Pulmonary artery endothelial cell (primary cell): Measurements from ENCODE around the gene IL18BP. TPM values are rescaled to one million over a fixed set of nuclear protein-coding genes. Genes with fewer than 3 reads are reported as not detected.

ENCODE experiments used
- DNase-seq: peaks from one replicate; pipeline ENCODE4 v3.0.0-alpha.2; 2011; ENCODE audit warnings: low read depth, low spot score
- total RNA-seq: library from RNA; depleted of rRNA; stranded (reverse); fragments of >200 nt; gene quantifications from 2 replicates; pipeline ENCODE4 v1.2.3, GENCODE V29; 2014

The IL18BP gene
- total RNA-seq, 1 donor from 2014 or later: 6.1 TPM

DNA sequence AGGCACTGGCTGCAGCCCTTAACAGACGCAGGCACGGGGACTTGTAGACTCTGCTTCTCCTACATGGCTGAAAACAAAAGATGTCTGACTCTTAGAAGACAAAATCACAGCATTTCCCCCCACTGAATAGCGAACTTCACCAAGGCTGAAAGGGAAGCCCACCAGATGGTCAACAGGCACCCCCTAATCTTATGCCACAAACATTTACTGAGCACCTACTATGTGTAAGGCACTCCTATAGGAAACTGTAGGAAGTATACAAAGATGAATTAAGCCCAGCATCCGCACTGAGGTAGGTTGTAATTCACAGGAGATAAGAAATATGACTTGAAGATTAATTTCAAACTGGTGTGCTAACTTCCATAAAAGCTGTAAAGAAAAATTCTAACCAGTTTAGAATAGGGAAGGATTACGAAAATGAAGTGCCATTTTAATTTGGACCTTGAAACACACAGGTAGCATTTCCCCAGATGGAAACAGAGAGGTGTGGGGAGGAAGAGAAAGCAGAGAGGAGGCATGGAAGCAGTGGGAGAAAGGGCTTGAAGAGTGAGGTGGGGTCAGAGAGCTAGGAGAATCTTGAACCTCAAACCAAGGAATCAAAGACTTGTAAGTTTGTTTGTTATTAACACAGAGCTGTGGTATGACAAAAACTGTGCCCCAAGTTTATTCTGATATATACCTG, 43.5 kb downstream of the IL18BP start:
- DNase-seq: no peak

DNA sequence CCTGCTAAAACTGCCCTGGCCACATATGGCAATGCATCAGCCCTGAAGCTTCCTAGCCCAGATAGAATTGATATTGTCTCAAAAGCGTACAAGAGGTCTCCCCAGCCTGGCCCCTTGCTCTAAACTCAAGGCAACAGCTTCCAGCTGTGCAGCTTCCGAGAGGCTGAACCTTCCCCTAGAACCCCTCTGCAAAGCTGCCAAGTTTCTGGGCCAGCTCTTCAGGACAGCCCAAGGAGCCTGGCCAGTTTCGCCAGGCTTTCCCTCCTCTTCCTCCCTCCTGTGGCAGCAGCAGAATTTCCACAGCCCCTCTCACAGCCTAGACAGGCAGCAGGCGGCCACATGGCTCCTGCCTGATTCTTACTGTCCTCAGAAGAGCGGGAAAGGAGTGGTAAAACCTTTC, 47.1 kb downstream of the IL18BP start:
- no peak for DNase-seq

DNA sequence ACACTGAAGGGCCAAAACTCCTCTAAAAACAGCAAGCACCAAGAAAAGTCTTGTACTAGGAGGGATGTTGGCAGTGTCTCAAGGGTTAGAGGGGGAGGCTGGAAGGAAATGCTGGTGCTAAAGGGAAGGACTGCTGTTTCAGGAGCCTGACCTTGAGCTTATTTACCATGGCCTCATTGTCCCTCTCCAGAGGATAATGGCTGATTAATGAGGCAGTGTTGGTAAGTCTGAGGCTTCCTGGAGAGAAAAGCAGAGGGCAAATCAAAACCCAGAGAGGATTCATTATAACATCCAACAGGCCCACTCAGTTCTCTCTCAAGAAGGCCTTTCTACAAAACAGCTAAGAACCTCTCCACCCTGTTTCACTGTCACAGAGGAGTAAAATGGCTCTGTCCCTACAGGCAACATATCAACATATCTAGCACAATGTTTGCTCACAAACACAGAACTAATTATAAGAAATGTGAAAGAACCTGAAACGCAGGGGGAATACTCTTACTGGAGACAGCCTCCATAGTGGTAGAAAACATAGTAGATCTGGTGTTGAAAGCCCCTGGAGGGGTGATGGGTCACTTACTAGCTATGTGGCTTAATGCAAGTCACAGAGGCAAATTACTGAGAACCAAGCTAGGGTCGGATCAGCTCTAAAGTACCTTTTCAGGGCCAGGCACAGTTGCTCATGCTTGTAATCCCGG, 50.2 kb downstream of the IL18BP start:
- peak; percentile 55 for DNase-seq

Other genes with a start within 250 kb of the IL18BP start
- not detected in 2 replicates for gene DEFB108B, start 165.7 kb upstream of the IL18BP start, total RNA-seq
- gene DEFB131B, start 120.5 kb upstream of the IL18BP start, total RNA-seq: not detected in 2 replicates
- gene XNDC1N, start 70.3 kb upstream of the IL18BP start, total RNA-seq: 8.3 and 9.2 TPM in 2 replicates
- gene RNF121, start 69.9 kb upstream of the IL18BP start, total RNA-seq: 86.8 and 101 TPM in 2 replicates
- 130 and 140 TPM in 2 replicates for gene NUMA1, start 81.6 kb downstream of the IL18BP start, total RNA-seq
- 2.6 and 3.5 TPM in 2 replicates for gene LRRC51, start 81.9 kb downstream of the IL18BP start, total RNA-seq
- 110 and 113 TPM in 2 replicates for gene LAMTOR1, start 104.4 kb downstream of the IL18BP start, total RNA-seq
- not detected in 2 replicates for gene TOMT, start 107.0 kb downstream of the IL18BP start, total RNA-seq
- 26.3 and 26.8 TPM in 2 replicates for gene ANAPC15, start 113.8 kb downstream of the IL18BP start, total RNA-seq
- not detected in 2 replicates for gene FOLR3, start 136.8 kb downstream of the IL18BP start, total RNA-seq
- gene FOLR1, start 193.2 kb downstream of the IL18BP start, total RNA-seq: not detected in 2 replicates
- not detected in 2 replicates for gene FOLR2, start 217.9 kb downstream of the IL18BP start, total RNA-seq
- 51.4 and 65.5 TPM in 2 replicates for gene INPPL1, start 225.9 kb downstream of the IL18BP start, total RNA-seq
- not detected in 2 replicates for gene PHOX2A, start 245.3 kb downstream of the IL18BP start, total RNA-seq